ENCODE measurements around the gene MYL2. TPM values are rescaled to one million over a fixed set of nuclear protein-coding genes. Genes with fewer than 3 reads are reported as not detected.
"Not testable (repeated sequence)": the region's sequence is repeated elsewhere in the genome, so short reads cannot be mapped to it uniquely, and the experiment has no call there.

MYL2 gene
- total RNA-seq = not detected in 2 replicates

GRCh38 chr12:110920324-110920910 is at the start of gene MYL2:
Gene MYL2 (minus strand): TSS chr12:110920579. CDS start chr12:110920529, 50 bp downstream.
- no peak for DNase-seq (ENCODE audit: low read depth)

GRCh38 chr12:110966081-110966760 is 45.8 kb upstream of the MYL2 start:
- no peak for DNase-seq (ENCODE audit: low read depth)

- DNase-seq (ENCODE audit: low read depth) = no peak
Measured at GRCh38 chr12:110965574-110965973, 45.2 kb upstream of the MYL2 start.

- DNase-seq (ENCODE audit: low read depth) = no peak
Measured at GRCh38 chr12:110960795-110961194, 40.4 kb upstream of the MYL2 start.

- DNase-seq (ENCODE audit: low read depth) = no peak
Measured at GRCh38 chr12:110957652-110958051, 37.3 kb upstream of the MYL2 start.

GRCh38 chr12:110957159-110957558 is 36.8 kb upstream of the MYL2 start:
- DNase-seq (ENCODE audit: low read depth) = no peak

GRCh38 chr12:110950867-110951266 is 30.5 kb upstream of the MYL2 start:
- DNase-seq (ENCODE audit: low read depth) = not testable (repeated sequence)

GRCh38 chr12:110950466-110950865 is 30.1 kb upstream of the MYL2 start:
- not testable (repeated sequence) for DNase-seq (ENCODE audit: low read depth)

- DNase-seq (ENCODE audit: low read depth) = no peak
Measured at GRCh38 chr12:110948041-110948440, 27.7 kb upstream of the MYL2 start.

GRCh38 chr12:110943373-110943772 is 23.0 kb upstream of the MYL2 start:
- no peak for DNase-seq (ENCODE audit: low read depth)

- no peak for DNase-seq (ENCODE audit: low read depth)
Measured at GRCh38 chr12:110941391-110941790, 21.0 kb upstream of the MYL2 start.

- no peak for DNase-seq (ENCODE audit: low read depth)
Measured at GRCh38 chr12:110940933-110941332, 20.6 kb upstream of the MYL2 start.

- no peak for DNase-seq (ENCODE audit: low read depth)
Measured at GRCh38 chr12:110940296-110940695, 19.9 kb upstream of the MYL2 start.

GRCh38 chr12:110937104-110937641 is 16.8 kb upstream of the MYL2 start:
- peak; percentile 6 for DNase-seq (ENCODE audit: low read depth)

GRCh38 chr12:110936367-110937103 is 16.2 kb upstream of the MYL2 start:
- no peak for DNase-seq (ENCODE audit: low read depth)

- DNase-seq (ENCODE audit: low read depth) = no peak
Measured at GRCh38 chr12:110935588-110935987, 15.2 kb upstream of the MYL2 start.

- DNase-seq (ENCODE audit: low read depth) = peak; percentile 50
Measured at GRCh38 chr12:110934093-110934852, 13.9 kb upstream of the MYL2 start.

- no peak for DNase-seq (ENCODE audit: low read depth)
Measured at GRCh38 chr12:110933326-110933974, 13.1 kb upstream of the MYL2 start.

GRCh38 chr12:110932046-110932445 is 11.7 kb upstream of the MYL2 start:
- no peak for DNase-seq (ENCODE audit: low read depth)

GRCh38 chr12:110931315-110931728 is 10.9 kb upstream of the MYL2 start:
- peak; percentile 7 for DNase-seq (ENCODE audit: low read depth)

Measured in renal cortical epithelial cell (primary cell).